H7 (cell line): ENCODE data around the gene SIL1. TPM values are rescaled to one million over a fixed set of nuclear protein-coding genes. Genes with fewer than 3 reads are reported as not detected.

Experiments used
- DNase-seq: peaks from one replicate; pipeline ENCODE4 v3.0.0; 2012
- H3K27me3 ChIP-seq: 2 replicates; pipeline ENCODE4 v1.6.0; 2011; ENCODE audit warnings: mild to moderate bottlenecking, low read length; ENCODE audit not compliant: control insufficient read depth, insufficient read depth
- H3K36me3 ChIP-seq: replicated peaks from 2 replicates; pipeline ENCODE4 v1.5.1; 2011; ENCODE audit warnings: low read length; ENCODE audit not compliant: control insufficient read depth, insufficient read depth
- H3K4me3 ChIP-seq: 2 replicates; pipeline ENCODE4 v1.5.1; 2011; ENCODE audit warnings: low read depth, mild to moderate bottlenecking, control low read depth, low read length, moderate library complexity; ENCODE audit not compliant: insufficient read depth
- total RNA-seq: library from RNA; depleted of rRNA; stranded (reverse); fragments of >200 nt; shearing (Covaris generic); gene quantifications from 2 replicates; pipeline ENCODE4 v1.2.3, GENCODE V29; 2014

SIL1 gene
- total RNA-seq, 1 experiment from 2014 or later = 14.8 TPM

DNA sequence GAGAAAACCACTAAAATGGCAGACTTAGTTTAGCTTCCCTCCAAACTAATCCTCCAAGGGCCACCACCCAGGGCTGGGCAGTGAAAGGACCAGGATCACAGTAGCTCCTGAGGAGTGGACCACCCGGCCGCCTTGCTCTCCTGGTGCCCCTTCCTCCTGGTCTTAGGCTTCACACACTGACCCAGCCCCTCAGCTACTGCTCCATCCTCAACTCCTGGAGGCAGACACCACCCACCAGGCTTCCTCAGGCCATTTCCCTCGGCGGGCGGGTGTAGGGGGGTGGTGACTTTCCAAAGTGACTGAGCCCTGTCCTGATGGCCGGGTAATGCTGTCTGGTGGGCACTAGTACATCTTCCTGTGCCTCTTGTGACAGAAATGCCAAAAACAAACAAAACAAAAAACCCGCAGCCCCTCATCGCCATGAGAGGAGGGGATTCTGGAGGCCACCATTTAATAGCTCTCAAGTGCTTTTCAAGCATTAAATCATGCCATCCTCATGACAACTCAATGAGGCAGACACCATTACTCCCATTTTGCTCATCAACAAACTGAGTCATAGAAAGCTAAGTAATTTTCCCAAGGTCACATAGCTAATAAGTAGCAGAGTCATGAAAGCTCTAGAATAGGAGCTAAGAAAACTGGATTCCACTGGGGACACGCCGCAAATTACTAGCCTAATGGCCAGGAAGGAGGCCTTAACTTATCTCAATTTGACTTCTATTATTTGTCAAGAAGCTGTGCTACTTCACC lies 231.8 kb downstream of the SIL1 start:
- no peak for DNase-seq
- no peaks in the 10 kb centered on the region for H3K27me3 ChIP-seq
- no peaks in the 10 kb centered on the region for H3K36me3 ChIP-seq
- no peak overlapping the region for H3K4me3 ChIP-seq

DNA sequence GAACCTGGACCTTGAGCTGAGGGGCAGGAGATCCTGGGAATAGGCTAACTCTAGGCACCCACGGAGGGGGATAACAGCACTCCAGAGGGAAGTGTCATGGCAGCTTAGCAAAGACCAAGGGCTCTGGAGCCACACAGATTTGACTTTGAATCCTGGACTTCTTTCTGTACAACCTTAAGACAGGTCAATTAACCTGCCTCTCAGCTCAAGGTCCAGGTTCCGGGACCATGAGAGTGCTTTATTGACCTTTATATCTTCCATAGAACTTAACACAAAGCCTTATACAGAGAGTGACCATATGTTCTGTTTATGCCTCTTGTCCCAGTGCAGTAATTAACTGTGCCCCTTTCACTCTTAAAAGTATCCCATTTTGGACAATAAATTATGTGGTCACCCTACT lies 232.5 kb downstream of the SIL1 start:
- no peak overlapping the region for H3K4me3 ChIP-seq
- H3K36me3 ChIP-seq = no peaks in the 10 kb centered on the region
- H3K27me3 ChIP-seq = no peaks in the 10 kb centered on the region
- no peak for DNase-seq

DNA sequence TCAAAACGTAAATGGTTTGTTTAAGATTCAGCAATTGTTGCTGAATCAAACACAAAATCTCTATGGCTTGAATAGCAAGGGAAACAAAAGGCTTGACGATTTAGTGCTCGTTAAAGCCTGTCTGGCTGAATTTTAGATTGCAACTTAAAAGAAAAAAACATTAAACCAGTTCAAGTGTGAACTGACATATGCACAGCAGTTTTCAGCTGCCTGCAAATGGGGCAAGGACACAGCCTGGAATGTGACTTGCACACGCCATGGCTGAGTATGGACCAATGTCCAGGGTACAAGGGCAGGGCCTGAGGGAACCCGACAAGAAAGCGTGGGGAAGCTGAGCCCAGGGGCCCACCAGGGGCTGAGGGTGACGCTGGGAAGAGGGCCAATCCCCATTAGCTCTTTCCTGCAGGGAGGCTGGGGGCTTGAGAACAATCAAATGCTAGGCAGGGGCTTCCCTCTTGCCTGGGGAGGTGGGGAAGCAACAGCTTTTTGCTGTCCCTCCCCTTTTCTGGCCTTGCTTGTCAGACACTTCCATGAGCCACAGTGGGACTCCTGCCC lies 233.4 kb downstream of the SIL1 start:
- Histone ChIP-seq H3K27me3 (no peaks in the 10 kb centered on the region), H3K4me3 (no peak overlapping the region), H3K36me3 (no peaks in the 10 kb centered on the region)
- no peak for DNase-seq

DNA sequence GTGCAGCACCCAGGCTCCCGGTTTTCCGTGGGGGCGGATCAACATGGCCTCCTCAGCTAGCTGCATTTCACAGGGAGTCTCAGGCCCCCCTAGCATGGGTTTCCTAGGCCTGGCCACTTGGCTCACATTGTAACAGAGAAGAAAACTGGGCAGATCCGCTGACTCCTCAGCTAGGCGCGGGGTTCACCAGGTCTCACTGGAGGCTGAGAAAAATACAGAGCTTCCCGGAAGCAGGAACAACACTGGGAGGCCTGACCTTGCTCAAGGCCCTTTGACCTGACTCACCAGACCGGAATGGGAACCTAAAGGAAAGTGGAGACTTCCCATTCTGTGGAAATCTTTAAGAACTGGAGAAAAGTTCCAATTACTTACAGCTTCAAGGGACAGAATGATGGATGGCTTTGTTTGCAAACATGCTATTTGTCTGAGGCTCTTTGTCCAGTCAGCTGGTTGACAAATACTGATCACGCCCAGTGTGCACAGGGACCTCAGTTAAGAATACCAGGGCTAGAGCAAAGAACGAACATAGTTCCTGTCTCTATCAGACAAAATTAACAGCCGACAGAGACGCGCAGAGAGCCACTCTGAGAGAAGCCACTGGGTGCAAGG lies 234.3 kb downstream of the SIL1 start:
- H3K27me3 ChIP-seq = no peaks in the 10 kb centered on the region
- no peak overlapping the region for H3K4me3 ChIP-seq

DNA sequence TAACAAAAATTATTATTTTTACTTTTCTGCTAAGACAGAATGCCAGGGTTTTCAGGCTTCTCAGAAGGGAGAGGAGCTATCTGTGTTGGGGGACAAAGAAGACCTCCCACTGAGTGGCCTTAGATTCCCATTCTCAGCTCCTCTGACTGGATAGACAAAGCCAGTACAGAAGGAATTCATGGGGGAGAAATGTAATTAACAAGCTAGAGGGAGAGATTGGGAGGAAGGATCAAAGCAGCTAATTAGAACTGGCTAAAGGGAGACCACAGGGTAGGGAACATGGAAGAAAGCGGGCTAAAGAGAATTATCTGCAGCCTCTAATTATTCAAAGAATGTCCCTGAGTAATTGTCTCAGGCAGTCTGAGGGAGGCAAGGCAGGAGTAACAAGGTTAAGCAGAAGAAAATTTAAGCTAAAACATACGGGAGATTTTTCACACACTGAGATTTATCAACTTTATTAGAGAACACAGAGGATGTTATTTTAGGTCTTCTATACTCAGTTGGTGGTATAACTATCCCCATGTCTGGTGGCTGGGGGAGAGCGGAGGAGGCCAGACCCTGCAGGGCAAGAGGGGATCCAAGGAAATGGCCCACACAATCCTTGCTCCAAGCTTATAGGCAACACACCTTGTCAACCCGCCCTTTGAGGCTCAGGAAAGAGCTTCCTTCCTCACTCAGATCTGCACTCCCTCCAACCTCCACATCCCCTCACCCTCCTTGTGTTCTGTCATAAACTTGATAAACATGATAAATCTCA lies 235.4 kb downstream of the SIL1 start:
- Histone ChIP-seq H3K36me3 (no peaks in the 10 kb centered on the region), H3K4me3 (no peak overlapping the region), H3K27me3 (no peaks in the 10 kb centered on the region)
- peak; percentile 75 for DNase-seq

More for the DNA sequence above, 234.3 kb downstream of the SIL1 start:
- no peak for DNase-seq
- no peaks in the 10 kb centered on the region for H3K36me3 ChIP-seq

DNA sequence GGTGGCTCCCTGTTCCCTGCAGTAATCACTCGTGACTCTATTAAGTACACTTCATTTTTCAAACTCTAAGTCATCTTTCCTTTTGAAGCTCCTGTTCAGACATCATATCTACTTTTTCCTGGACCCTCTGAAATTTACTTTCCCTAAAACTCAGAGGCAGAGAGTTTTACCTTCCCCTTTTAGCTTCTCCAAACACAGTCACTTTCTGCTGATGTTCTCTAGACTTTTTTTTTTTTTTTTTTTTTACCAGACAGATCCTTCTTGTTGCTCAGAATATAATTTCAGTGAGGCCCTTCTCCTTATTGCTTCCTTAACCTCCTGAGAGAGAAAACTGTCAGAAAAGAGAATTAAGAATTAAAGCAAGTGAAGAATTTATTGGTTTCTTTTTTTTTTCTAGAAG lies 236.4 kb downstream of the SIL1 start:
- no peaks in the 10 kb centered on the region for H3K27me3 ChIP-seq
- H3K4me3 ChIP-seq = no peak overlapping the region
- no peak for DNase-seq
- no peaks in the 10 kb centered on the region for H3K36me3 ChIP-seq

DNA sequence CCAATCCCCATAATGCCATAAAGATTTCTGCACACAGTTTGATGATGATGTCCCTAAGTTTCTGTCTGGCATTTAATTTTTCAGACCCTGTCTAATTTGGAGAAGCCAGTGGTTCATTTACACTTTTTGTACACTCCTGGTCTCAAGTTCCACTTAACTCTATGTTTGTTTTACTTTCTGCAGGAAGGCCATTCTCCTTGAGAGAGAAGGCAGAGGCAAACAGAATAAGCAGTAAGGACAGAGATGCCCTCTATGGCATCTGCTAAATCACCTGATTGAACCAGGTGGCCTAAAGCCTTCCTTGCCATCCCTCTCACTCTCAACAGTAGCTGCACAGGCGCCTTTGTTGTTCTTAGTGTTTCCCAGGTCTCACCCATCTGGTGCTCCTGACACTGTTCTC lies 236.9 kb downstream of the SIL1 start:
- Histone ChIP-seq H3K27me3 (no peaks in the 10 kb centered on the region), H3K36me3 (no peaks in the 10 kb centered on the region), H3K4me3 (no peak overlapping the region)
- DNase-seq = no peak

DNA sequence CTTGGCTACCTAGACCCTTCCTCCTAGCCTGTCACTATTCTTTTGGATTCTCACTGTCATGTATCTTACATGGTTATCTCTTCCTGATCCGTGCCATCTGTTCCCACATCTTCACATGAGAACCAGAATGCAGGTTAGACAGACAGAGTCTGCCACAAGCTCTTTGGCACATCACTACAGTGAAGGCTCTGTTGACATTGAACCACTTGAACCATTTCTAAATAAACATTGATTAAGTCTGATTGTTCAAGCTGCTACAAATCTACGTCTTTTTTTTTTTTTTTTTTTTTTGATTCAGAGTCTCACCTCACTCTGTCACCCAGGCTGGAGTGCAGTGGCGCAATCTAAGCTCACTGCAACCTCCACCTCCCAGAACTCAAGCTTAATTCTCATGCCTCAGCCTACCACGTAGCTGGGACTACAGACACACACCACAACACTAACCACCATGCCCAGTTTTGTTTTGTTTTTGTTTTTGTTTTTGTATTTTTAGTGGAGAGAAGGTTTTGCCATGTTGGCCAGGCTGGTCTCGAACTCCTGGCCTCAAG lies 237.9 kb downstream of the SIL1 start:
- no peak overlapping the region for H3K4me3 ChIP-seq
- no peaks in the 10 kb centered on the region for H3K36me3 ChIP-seq
- no peak for DNase-seq
- H3K27me3 ChIP-seq = no peaks in the 10 kb centered on the region

DNA sequence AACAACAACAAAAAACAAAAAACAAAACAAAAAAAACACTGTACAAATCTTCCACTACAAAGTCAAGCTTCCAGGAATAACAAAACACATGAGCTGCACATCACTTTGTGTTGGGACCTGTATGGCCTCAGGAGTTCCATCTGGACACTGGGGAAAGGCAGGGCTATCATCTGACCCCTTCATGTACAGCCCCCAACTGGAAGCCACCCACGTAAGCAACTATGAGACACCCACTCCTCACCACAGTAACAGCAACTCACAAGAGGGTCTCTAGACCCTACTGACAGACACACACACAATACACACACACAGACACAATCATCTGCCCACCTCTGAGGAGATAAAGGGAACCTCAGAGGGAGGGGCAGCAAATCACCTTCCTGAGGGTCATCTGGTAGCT lies 241.4 kb downstream of the SIL1 start:
- H3K27me3 ChIP-seq = no peaks in the 10 kb centered on the region
- DNase-seq = no peak
- H3K36me3 ChIP-seq = no peaks in the 10 kb centered on the region
- no peak overlapping the region for H3K4me3 ChIP-seq

DNA sequence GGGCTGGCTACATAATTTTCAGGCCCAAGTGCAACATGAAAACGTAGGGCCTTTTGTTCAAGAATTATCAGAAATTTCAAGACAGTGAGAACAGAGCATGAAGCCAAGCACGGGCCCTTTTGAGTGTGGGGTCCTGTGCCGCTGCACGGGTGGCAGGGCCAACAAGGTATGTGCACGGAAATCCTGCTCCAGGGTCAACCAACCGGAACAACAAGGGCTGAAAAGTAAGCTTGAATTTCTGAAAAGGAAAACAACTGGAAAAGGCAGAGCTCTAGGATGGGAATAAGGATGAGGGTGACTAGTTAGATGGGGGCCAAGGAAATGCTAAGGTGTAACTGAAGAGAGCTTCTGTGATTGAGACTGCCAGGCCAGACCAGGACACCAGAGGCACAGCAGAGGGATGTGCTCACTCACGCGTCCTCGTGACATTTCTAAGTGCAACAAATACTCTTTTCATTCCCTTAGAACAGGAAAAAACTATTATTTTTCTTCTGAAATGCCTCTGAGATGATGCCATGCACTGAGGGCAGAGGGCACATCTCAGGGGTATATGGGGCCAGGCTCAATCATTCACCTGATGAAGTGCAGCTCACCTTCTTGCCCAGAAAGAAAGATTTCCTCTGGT lies 242.4 kb downstream of the SIL1 start:
- Histone ChIP-seq H3K36me3 (no peaks in the 10 kb centered on the region), H3K4me3 (no peak overlapping the region), H3K27me3 (no peaks in the 10 kb centered on the region)
- no peak for DNase-seq

DNA sequence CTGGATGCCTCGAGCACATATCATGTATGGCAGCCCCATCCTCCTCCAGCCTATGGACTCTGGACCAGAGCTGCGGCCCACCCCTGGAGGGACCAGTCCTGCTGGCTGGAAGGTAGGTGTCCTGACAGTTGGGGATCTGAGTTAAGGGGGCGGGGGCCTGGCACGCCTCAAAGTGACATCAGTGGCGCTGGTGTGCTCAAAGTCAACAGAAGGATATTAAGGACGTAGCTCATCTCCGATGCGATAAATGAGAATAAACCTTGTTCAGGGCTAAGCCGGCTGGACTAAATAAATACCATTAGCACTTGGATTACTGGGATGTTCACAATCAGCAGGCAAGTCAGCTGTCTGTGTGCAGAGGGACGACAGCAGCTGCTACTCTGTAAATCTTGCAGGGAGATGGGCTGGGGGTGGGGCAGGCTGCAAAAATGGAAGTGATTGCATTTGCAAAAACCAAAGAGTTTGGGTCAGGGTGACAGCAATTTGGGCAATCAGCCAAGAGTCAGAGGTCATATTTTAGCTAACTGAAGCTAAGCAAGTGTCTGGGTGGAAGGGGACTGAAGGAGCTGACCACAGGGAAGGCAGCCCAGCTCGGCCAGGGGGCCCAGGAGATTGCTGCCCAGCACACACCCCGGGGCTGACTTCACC lies 243.0 kb downstream of the SIL1 start:
- Histone ChIP-seq H3K27me3 (no peaks in the 10 kb centered on the region), H3K4me3 (no peak overlapping the region), H3K36me3 (no peaks in the 10 kb centered on the region)
- DNase-seq = peak; percentile 52

DNA sequence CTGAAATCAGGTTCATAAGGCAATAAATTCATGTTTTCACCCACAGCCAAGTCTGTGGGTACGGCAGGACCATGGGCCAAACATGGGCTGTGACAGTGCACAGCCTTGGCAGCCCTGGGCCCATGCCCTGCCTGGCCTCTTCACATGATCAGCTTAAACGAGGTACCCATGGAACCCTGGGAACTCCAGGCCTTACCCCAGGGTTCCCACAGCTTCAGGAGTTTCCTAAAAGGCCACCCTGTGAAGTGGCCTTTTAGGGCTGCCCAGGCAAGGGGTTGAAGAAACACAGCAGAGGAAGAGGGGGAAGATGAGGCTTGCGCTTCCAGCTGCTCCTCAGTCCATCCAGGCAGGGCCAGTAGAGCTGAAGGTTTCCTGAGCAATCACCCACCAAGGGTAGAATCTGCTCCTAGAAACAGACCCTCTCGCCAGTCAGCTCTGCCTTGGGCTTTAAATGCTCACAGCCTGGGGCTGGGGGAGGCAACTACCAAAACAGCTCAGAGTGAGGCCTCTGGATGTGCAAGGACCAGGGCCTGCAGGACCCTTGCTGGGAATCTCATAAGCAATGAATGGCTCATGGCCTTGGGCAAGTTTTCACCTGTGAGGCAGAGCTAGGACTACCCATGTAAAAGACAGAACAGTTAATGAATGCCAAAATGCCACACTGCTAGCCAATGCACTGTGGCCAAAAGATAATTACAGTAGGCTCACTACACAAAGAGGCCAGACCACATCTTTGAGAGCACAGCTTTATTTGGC lies 243.7 kb downstream of the SIL1 start:
- no peaks in the 10 kb centered on the region for H3K27me3 ChIP-seq
- no peak overlapping the region for H3K4me3 ChIP-seq
- no peaks in the 10 kb centered on the region for H3K36me3 ChIP-seq
- DNase-seq = no peak

DNA sequence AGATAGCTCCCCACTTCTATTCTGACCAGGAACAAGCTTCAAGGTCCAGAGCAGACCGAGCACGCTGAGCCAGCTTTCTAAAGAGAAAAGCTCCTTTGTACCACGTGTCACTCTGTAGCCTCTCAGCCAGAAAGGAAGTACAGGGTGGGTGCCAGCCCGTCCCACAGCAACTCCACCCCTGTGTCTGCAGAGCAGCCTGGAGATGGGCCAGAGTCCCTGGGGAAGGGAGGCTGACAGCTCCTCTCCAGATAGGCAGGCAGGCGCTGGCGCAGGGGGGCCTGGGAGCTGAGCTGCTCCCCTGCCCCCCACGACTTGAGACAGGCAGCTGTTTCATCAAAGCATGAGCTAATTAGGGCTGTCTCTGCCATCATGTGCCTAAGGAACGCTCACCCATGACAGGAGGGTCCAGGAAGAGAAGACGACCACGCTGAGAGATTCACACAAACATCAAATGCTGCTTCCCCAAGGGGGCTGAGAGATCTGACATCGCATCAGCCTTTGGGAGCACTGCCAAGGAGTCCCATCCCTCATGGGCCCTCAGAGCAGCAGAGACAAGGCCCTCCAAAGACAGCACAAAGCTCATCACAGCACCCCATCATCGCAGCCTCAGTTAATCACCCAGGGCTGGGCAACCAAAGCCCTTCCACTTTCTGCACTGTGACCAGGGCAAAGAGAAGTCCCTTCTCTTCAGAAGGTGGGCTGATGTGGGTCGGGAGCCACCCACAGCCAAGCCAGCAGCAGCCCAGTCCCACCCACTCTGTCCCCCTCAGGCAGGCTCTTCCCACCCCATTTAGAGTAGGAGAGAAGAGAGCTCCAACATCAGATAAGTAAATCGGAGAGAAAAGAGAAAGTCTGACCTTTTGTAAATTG lies 244.5 kb downstream of the SIL1 start:
- Histone ChIP-seq H3K4me3 (no peak overlapping the region), H3K27me3 (no peaks in the 10 kb centered on the region), H3K36me3 (no peaks in the 10 kb centered on the region)
- DNase-seq = peak; percentile 61
